HTERT RPE-1 (cell line): ENCODE measurements around the gene CSNK2A1.
"Not testable (repeated sequence)": the region's sequence is repeated elsewhere in the genome, so short reads cannot be mapped to it uniquely, and the experiment has no call there.

Source experiments
- in situ Hi-C: fragments of 300-500 bp; cut with MboI; formaldehyde crosslinking; loops from 4 replicates; pipeline ENCODE4 v1.14.3; 2020; ENCODE audit warnings: low sequenced_read_pairs

Gene CSNK2A1

GRCh38 chr20:461254-462198, 82.1 kb downstream of the CSNK2A1 start:
- in situ Hi-C loops = no loop called here

DNA sequence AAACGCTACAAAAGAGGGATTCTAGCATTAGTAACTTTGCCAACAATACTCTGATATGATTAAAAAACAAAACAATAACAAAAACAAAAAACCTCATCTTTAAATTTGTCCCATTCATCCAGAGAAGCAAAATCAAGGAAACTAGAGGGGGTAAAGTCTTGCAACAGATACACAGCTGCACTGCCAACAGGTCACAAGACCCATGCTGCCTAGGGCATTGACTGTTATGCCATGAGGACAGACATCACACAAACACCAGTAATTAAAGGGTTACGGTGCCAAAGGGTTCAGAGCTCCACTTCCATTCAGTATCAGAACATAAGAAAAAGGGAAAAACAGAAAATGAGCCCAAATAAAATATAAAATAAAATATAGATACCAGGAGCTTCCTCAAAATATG, 82.9 kb downstream of the CSNK2A1 start:
- in situ Hi-C loops = no loop called here

GRCh38 chr20:460180-460579, 83.4 kb downstream of the CSNK2A1 start:
- in situ Hi-C loops = no loop called here

DNA sequence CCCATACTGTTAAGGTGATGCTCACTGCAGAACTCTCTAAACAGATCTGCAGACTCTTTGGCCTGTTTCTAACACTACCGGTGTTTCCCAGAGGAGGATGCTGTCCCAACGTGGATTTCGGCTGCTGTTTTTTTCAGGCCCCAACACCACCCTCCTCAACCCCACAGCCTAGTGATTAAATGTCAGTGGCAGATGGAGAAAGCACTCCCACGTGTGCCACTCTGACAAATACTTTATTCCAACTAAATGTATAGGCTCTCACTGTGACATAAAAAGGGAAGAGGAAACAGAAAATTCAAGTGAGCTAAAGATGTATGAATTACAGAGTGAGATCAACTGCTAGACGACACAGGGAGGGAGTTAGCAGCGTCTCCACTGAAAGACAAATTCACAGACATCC, 84.8 kb downstream of the CSNK2A1 start:
- in situ Hi-C loops = no loop called here

DNA sequence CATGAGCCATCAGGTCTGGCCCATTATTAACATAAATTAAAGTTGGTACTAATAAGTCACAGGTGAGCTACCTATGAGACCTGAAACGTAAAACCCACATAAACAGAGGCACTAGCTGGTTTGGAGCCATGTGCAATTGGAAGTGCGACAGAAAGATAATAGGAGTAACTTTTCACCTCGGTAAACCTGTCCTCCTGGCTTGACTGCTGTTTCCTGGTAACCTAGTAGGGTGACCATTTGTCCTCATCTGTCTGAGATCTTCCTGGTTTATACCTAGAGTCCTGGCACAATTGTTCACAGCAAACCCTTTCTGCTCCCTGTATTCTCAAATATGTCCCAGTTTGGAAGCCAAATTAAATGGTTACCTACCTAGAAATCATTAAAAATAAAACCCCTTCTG, 88.6 kb downstream of the CSNK2A1 start:
- in situ Hi-C loops = no loop called here

- in situ Hi-C loops = not testable (repeated sequence)
Measured at GRCh38 chr20:452021-452420, 91.6 kb downstream of the CSNK2A1 start.

- in situ Hi-C loops = no loop called here
Measured at GRCh38 chr20:445514-446336, 97.9 kb downstream of the CSNK2A1 start.

DNA sequence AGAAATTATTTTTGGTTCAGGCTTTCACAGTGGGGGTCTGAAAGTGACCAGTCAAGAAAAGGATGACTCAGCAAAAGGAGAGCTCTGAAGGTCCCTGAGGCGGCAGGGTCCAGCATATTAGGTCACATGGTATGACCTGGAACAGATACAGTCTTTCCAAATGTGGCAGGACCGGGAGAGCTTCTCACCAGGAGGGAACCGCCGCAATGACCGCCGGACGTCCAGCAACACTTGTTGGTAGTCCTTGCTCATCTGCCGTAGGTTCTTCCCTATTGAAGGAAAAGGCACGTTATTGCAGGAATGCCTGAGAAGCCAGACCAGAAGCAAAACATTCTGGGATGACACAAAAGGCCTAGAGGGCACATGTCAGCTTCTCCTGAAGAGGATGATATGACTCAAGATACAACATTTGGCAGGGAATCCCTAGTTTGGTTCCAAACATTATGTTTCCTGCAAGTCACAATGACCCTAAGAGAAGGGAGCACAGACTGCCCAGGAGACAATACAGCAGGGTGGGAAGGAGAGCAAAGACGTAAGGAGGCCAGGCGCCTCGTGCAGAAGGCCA, 98.6 kb downstream of the CSNK2A1 start:
- in situ Hi-C loops = no loop called here

- in situ Hi-C loops = no loop called here
Measured at GRCh38 chr20:444117-444516, 99.5 kb downstream of the CSNK2A1 start.

DNA sequence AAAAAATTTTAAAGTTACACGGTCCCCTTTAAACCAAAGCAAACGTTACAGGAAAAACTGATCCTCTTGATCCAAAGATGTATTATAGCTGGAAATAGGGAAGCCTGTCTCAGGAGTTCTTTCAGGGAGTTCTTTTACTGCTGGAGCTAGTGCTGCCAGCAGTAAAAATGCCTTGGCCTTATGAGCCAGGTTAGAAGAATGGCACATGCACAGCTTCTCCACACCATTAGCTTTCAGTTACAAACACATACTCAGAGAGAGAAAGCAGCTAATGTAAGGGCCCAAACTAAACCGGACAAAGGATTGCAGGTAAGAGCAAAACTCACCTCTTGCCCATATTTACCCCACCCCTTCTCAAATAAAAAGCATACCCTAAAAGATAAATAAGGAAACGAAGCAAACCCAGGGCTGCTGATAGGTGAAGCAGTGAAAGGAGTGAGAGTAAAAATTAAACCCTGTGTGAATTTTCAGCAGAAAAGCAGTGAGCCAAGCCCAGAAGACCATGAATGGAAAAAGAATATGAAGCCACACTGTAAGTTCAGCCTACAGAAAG, 100.3 kb downstream of the CSNK2A1 start:
- in situ Hi-C loops = no loop called here

DNA sequence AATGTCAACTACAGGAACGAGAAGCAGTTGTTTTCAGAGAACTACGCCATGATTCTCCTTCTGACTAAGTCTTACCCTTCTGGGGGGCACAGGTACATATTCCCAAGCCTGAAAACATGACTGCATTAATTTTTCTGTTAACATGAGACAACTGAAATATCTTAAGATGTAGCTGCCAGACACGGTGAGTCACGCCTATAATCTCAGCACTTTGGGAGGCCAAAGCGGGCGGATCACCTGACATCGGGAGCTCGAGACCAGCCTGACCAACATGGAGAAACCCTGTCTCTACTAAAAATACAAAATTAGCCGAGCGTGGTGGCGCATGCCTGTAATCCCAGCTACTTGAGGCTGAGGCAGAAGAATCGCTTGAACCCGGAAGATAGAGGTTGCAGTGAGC, 103.0 kb downstream of the CSNK2A1 start:
- in situ Hi-C loops = no loop called here

- in situ Hi-C loops = no loop called here
Measured at GRCh38 chr20:440148-440547, 103.4 kb downstream of the CSNK2A1 start.

- in situ Hi-C loops = no loop called here
Measured at GRCh38 chr20:438571-439469, 104.8 kb downstream of the CSNK2A1 start.

- in situ Hi-C loops = no loop called here
Measured at GRCh38 chr20:437787-438486, 105.7 kb downstream of the CSNK2A1 start.

DNA sequence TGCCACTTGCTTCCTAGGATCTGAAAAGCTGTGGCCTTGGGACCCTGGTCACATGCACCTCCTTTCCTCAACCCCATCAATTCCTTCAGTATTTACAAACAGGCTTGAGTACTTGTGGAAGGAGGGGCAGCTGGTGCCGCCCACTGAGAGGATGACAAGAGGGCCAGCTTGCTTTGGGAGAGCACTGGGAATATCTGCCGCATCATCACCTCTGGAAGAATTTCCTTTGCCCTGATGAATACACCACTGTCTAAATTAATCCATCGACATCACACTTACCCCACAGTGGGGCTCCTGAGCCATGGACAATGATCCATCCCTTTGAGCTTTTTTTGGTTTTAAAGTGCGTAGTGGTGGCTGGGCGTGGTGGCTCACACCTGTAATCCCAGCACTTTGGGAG, 107.1 kb downstream of the CSNK2A1 start:
- in situ Hi-C loops = no loop called here

DNA sequence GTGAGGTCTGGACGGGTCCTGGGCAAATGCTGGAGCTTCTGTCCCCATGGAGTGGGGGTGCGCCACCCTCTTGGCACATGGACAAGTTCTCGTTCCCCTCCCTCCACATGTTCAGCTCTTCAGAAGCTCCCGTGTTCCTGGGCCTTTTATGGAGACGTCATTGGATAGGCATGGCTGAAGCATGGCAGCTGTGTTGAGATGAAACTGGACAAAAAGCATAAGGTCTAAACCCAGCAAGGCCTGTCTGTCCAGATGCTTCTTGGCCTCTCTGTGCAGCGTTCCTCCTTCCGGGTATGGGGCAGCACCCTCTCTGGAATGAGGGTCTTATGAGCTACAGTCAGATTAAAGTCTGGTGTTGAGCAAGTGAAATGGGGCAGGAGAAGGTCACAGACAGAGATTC, 108.0 kb downstream of the CSNK2A1 start:
- in situ Hi-C loops = no loop called here

GRCh38 chr20:434661-435419, 108.8 kb downstream of the CSNK2A1 start:
- in situ Hi-C loops = no loop called here

- in situ Hi-C loops = no loop called here
Measured at GRCh38 chr20:434221-434620, 109.4 kb downstream of the CSNK2A1 start.
